ENCODE results near the gene CFAP74. TPM values are rescaled to one million over a fixed set of nuclear protein-coding genes. Genes with fewer than 3 reads are reported as not detected.

The CFAP74 gene
- total and polyA plus RNA-seq, 2 of the 4 experiments (the other 2 are of a cell fraction): not detected

- Histone ChIP-seq H3K27me3 (ENCODE audit: control insufficient read depth, insufficient read depth, low read length) (peaks cover 17% of the 10 kb centered on the region), H3K9ac (ENCODE audit: low read depth, low read length) (no peak overlapping the region)
- 80% methylated on average over 1 of the region's 12 CpGs; no CpG with 5 or more reads in 1 of the 2 experiments for WGBS, 2 experiments (ENCODE audit: extremely low coverage in 2 of 2, insufficient read length in 1 of 2)
These were observed 34.6 kb downstream of the CFAP74 start for GRCh38 chr1:1968767-1969504.

More at GRCh38 chr1:1968767-1969504, 34.6 kb downstream of the CFAP74 start:
- no peak overlapping the region for H3K4me2 ChIP-seq (ENCODE audit: low read depth, low read length)
- no peak for TF ChIP-seq BHLHE40 (IDR thresholded peaks at IDR 0.05; ENCODE audit: low read depth, low read length)
- TF ChIP-seq MAFK (IDR thresholded peaks at IDR 0.05; ENCODE audit: low read depth, low read length): no peak
- TF ChIP-seq CTCF (conservative IDR thresholded peaks at IDR 0.05; ENCODE audit: low read depth, low read length): no peak
- TF ChIP-seq RCOR1 (IDR thresholded peaks at IDR 0.05; ENCODE audit: insufficient replicate concordance, low read length): no peak
- TF ChIP-seq MXI1 (IDR thresholded peaks at IDR 0.05; ENCODE audit: borderline replicate concordance, low read depth, low read length): no peak
- no peak for TF ChIP-seq ELK1 (IDR thresholded peaks at IDR 0.05; ENCODE audit: borderline replicate concordance, low read depth, low read length)
- TF ChIP-seq CHD1 (IDR thresholded peaks at IDR 0.05; ENCODE audit: low read depth, low read length): no peak
- no peak for TF ChIP-seq FOS (IDR thresholded peaks at IDR 0.05; ENCODE audit: low read depth, low read length)
- no peak for TF ChIP-seq POLR2A (IDR thresholded peaks at IDR 0.05; ENCODE audit: low read depth, low read length)
- TF ChIP-seq MAZ (IDR thresholded peaks at IDR 0.05; ENCODE audit: borderline replicate concordance, low read depth, low read length): no peak
- TF ChIP-seq NFE2L2 (IDR thresholded peaks at IDR 0.05; ENCODE audit: low read depth, low read length): no peak
- TF ChIP-seq SMC3 (IDR thresholded peaks at IDR 0.05; ENCODE audit: low read depth, low read length): no peak
- peaks cover 1% of the 10 kb centered on the region; the same call in 1 of the 2 replicates for H3K9me3 ChIP-seq (ENCODE audit: control insufficient read depth, insufficient read depth, low read length)
- in situ Hi-C loops (cut with MboI; ENCODE audit: low sequenced_read_pairs): loop anchor here (10.0 to 25.0 kb wide), 2 partner anchors 186 to 393 kb away; no protein-coding TSS in a partner anchor
- no peak overlapping the region for H2BK20ac ChIP-seq (ENCODE audit: low read depth, low read length)
- BruUV-seq (replicated peaks): no TSS peak
- H2AK5ac ChIP-seq (ENCODE audit: low read depth, low read length): no peak overlapping the region
- H2BK5ac ChIP-seq (ENCODE audit: low read depth, low read length, poor library complexity, severe bottlenecking): no peak overlapping the region
- H2BK120ac ChIP-seq (ENCODE audit: low read depth, low read length): no peak overlapping the region
- H2AFZ ChIP-seq (replicated peaks; ENCODE audit: low read length, poor library complexity): no peak overlapping the region
- H3K4ac ChIP-seq (ENCODE audit: low read depth, low read length): no peak overlapping the region
- no peak overlapping the region for H3K27ac ChIP-seq (ENCODE audit: insufficient read depth, low read length)
- H2BK15ac ChIP-seq (ENCODE audit: low read depth, low read length): no peak overlapping the region
- no peak overlapping the region for H4K5ac ChIP-seq (ENCODE audit: low read depth, low read length)
- ATAC-seq (ENCODE audit: low read depth) (no peak), DNase-seq (no peak)
- dilution Hi-C loops (cut with HindIII; ENCODE audit: low sequenced_read_pairs, unreplicated experiment): no loop called here
- ChIA-PET CTCF (no interaction called here), POLR2A (ENCODE audit: unreplicated experiment) (no interaction called here)
- H3K23ac ChIP-seq (ENCODE audit: low read depth, low read length): no peak overlapping the region
- no peaks in the 10 kb centered on the region for H3K9me1 ChIP-seq (ENCODE audit: insufficient read depth, low read length)
- H2AK9ac ChIP-seq (replicated peaks; ENCODE audit: low read depth, low read length, poor library complexity): no peak overlapping the region
- no peak overlapping the region for H3K14ac ChIP-seq (replicated peaks; ENCODE audit: low read depth, low read length)
- H4K20me1 ChIP-seq (ENCODE audit: insufficient read depth, low read length): 0 out of 2 replicates have a peak, but pooled peaks cover 6% of the 10 kb centered on the region
- H3K4me1 ChIP-seq (ENCODE audit: control insufficient read depth, insufficient read depth, low read length): no peaks in the 10 kb centered on the region
- no peak overlapping the region for H3K18ac ChIP-seq (ENCODE audit: low read depth, low read length)
- no peak overlapping the region for H3K4me3 ChIP-seq (ENCODE audit: insufficient read depth, low read depth, low read length)
- H4K91ac ChIP-seq (ENCODE audit: insufficient read depth, low read depth, low read length): no peak overlapping the region
- H3K36me3 ChIP-seq (ENCODE audit: control insufficient read depth, insufficient read depth, low read length): no peaks in the 10 kb centered on the region
- H3K79me1 ChIP-seq (ENCODE audit: low read depth in 1 of 2, low read length in 2 of 2): no peaks in the 10 kb centered on the region
- no peak overlapping the region for H4K8ac ChIP-seq (ENCODE audit: low read depth in 2 of 2, low read length in 2 of 2)
- H3K56ac ChIP-seq (ENCODE audit: extremely low read depth, insufficient read depth, low read length): no peak overlapping the region
- intact Hi-C loops (cut with micrococcal nuclease): no loop called here
